NCI-H2029 (cell line): ENCODE results near the gene NDC1.

Experiments used
- DNase-seq: peaks from one replicate; lab custom pipeline; 2025; lab: John Stamatoyannopoulos, UW

Gene NDC1

DNA sequence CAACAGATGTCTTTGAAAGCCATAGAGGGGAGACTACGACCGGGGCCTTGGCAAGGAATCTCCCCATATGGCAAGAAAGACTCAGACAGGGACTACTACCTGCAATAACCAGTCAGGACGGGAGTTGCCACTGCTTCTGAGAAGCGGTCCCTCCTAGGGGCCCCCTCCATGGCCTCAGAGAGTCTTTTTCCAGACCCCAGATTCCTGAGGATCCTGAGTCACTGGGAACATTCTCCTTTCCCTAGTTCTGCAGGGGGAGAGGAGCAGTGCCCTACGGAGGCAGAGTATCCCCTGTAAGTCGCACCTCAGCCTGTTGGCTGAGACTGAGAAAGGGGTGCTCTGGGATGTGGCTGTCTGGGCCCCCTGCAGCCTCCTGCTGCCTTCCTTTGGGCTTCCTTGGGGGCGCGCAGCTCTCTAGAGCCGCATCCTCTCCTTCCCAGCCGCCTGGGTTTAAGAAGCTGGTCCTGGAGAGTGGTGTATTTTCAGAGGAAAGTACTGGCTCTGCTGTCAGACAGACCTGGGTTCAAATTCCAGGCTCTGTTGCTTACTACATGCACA lies 107.0 kb downstream of the NDC1 start:
- no peak for DNase-seq

DNA sequence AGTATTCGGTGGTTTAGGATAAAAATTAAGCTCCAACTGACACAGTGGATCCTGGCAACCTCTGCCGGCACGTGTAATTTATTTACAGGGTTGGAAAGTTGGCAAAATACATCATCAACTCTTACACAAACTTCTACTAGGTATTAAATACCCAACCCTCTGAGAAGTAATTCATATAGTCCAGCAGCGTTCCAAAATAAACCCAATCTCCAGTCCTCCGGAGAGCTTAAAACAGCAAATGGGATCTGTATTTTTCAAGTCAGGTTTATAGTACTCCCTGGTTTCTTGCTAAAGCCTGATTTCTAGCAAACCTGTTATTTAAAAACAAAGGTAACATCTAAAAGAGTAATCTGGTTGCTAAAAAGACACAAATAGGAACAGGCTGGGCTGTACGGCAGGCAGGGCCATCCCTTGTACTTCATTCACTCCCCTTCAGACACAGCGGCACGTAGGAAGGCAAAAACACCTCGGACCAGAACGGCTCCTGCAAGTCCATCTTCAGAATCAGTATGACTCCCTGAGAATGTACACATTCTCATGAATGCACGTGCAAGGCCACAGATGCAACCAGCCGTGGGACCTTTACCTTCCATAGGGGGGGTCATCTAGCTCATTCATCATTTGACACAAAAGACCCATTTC lies 107.8 kb downstream of the NDC1 start:
- DNase-seq = no peak

DNA sequence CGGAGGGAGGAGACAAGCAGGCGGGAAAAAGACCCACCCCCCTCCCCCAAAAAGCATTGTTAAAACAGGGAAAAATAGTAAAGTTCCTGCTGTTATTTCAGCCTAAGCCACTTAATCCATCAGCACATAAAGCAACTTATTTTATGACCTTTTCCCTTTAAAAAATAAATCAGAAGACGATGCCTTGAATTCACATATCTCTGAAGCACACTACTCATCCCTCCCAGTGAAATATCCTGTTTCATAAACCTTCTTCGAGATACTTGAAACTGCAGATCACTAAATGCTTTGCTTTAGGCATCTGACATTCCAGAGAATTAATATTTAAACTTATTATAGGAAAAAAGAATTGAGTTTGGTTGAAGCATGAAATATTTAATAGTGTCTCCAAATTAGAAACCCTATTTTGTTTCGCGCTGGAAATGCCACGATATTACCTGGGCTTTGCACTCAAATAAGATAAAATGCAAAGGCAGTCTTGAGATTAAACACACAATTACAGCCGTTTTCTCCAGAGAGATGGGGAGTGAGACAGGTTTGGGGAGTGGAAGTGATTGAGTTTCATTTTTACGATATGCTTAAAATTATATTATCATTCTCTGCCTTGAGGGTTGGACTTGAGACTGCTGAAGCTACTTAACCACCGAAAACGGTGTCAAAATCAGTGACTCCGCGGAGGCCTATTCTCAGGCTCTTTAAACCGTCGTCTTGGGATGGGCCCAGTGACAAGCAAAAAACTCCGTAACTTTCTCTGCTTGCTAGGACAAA lies 108.5 kb downstream of the NDC1 start:
- no peak for DNase-seq

DNA sequence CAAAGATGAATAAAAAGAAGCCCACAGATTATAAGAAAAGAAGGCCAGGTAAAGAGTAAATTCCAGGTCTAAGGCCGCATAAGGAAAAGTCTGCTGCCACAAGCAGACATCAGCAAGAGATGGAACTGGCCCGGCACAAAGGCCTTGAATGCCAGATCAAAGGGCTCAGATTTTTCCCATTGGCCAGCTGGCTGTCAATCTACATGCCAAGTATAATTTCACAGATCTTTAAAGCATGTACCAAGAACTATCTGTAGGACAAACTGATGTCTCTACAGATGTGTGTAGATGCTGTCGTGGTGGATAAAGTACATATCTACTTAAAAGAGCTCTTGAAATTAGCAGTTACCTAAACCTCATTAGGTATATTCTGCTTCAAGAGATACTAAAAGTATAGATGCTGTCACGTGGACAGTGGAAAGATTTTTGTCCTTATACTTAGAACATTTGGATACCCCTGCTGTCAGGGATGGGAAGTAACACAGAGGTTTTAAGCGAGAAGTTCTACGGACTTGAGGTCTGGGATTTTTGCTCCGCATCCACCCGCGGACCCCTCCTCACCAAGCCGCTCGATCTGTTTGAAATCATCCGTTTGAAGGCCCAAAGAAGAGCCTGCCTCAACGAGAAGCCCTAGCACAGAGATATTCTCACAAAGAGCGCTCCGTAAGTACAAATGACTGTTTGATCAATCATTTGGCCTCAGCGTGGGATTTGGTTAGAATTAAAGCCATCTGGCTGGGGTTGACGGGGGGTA lies 109.2 kb downstream of the NDC1 start:
- DNase-seq = no peak

DNA sequence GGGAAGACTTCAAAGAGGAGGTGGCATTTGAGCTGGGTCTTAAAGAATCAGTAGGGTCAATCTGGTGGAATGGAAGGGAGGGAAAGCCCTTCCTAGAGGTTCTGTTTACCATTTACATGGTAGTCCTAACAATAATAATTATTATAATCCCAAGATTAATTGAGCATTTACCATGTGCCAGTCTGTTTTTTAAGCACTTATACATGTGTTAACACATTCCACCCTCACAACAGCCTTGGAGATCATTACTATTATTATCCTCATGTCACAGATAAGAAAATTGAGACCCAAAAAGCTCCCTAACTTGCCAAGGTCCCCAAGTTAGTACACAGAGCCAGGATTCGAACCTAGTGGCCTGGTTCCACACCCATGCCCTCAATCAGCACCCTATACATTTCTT lies 109.9 kb downstream of the NDC1 start:
- no peak for DNase-seq

DNA sequence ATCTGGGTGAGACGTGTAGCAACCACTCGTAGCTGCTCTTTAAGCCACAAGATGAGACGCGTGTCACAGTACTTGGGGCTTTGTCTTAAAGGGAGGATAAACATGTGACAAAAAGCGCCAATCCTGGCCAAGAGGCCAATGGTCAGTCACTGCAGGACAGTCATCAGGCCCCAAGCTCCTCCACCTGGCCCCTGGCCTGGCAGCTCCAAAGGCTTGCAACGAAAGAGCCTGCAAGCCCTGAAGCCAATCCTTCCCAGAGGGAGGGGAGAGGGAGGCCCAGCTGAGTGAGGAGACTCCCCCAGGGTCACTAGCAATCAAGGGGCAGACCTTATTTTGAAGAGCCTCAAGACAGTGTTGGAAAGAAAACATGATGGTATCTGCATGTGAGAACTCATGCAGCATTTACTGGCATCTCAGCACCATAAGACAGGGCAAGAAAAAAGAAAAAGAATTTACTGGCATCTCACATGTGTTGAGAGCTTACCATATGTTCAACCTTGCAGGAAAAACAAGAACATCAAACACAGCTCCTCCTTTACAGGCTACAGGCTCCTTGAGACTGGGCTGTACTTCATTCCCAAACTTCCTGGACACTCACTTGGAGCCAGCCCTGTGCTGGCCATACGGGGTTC lies 110.5 kb downstream of the NDC1 start:
- no peak for DNase-seq

DNA sequence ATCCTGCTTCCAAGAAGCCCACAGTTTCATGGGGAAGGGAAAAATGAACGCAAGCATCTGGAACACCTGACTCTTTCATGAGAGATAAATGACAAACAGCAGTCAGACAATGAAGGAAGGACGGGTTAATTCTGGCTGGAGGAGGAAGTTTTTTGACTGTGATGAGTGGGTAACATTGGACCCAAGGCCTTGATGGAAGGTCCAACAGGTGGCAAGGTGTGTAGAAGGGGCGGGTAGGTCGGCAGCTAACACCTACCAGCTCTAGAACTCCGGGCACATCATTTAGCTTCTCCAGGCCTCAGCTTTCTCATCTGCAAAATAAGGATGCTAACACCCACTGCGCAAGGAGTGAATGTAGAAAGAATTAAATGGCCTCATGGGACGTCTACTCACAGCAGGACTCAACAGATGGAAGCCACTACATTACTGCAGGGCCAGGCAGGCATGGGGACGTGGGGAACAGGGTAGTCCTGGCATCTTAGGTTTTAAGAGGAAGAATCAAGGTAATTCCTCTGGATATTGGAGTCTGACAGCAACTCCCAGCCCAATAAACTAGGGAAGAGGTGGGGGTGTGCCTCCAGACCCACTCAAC lies 112.0 kb downstream of the NDC1 start:
- no peak for DNase-seq

DNA sequence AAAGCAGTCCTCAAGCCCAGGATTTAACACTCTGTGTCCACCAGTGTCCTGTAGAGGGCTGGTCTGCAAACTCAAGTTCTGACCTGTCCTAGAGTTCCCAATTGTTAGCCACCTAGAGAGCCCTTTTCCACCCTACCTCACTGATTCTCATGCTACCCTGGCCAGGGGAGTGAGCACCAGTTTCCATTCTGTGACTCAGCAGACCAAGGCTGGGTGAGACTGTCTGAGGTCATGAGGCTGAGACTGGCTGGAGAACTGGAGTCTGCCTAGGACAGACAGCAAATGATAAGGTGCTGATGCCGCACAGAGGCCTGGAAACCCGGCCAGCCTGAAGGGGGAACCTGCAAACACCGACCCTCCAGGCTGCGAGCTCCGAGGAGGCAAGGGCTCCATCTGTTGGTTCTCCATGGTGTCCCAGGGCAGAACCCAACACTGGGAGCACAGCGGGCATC lies 112.8 kb downstream of the NDC1 start:
- DNase-seq = no peak

DNA sequence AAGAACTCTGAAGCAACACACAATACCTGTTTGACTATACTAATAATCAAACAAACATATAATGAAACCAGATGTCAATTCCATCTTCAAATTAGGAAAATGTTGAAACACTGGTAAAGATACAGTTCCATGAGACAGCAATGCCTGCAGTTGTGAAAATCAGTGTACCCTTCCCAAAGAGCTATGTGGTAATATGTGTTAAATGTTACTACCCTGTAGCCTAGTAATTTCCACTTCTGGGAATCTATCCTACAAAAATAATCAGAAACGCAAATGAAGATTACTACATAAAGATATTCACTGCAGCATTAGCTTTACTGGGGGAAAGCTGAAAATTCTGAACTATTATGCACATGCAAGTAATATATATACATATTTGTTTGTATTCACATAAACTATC lies 116.1 kb downstream of the NDC1 start:
- no peak for DNase-seq

DNA sequence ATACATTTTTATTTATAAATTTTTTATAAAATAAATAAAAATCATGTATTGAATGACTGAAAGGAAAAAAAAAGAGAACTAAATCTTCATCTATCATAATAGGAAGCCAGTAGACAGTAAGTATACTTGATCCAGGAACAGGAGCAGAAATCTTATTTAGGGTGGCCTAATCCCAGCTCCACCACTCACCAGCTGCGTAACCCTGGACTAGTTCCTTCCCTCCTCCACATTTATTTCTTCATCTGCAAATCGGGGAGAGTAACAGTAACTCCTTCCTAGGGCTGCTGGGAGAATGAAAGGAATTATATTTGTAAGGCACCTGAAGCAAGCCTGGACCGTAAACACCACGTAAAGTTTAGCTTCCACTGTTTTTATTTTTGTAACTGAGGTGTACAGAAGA lies 117.0 kb downstream of the NDC1 start:
- DNase-seq = no peak

DNA sequence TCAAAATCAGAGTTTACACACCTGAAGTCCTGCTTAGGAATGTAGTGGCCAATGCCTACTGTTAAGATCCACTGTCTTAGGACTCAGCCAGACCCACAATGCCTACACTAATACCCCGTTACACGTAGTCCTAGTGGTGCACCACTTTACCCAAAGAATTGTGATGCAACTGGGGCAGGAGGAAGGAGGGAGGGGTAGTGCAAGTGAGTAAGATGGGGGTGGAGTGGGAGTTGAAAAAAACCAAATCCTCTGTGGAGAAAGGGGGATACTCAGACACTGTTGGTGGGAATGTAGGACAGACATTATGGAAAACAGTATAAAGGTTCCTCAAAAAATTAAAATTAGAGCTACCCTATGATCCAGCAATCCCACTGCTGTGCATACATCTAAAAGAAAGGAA lies 118.6 kb downstream of the NDC1 start:
- DNase-seq = no peak

DNA sequence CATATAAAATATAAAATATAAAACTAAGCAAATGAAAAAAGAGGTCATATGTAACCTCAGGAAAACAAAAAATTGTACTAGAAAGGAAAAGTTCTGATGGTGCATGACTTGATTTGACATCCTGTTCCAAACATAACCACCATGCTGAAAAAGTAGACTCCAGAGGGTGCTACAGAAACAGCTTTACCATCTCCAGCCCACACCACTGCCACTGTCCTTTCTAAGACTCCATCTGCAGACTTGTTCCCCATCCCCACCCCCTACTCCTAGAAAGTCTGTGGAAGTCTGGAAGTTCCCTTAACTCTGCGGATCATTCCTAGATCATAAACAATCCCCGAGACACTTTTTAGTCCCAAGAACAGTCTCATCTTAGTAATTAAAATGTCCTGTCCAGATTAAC lies 119.7 kb downstream of the NDC1 start:
- DNase-seq = no peak

DNA sequence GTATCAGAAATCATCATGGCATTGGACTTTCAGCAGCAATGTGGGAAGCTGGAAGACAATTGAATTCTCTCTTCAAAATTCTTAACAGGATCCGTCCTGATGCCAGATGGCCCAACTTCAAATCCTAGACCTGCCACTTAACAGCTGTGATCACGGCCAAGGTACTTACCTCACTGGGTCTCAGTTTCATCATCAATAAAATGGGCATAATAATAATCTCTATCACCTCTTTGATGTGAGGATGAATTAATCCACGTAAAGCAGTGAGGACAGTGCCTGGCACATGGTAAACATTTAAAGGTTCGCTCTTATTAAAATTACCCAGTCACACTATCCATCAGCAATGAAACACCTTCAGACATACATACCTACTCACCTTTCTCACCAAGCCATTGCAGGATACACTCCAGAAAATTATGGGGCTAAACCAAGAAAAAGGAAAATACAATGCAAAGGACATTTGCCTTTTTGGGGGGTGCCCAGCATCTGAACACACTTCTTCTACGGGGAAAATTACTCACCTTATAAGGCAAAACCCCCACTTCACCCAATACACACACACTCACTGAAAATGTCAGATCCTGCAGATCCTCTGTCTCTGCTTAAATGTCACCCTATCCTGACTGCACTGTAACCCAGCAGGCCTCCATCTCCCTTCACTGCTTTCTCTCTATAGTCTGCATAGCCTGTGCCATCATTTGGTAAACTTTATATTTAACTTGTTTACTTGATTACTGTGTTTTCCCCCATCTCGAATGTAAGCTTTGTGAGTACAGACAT lies 120.9 kb downstream of the NDC1 start:
- DNase-seq = no peak

DNA sequence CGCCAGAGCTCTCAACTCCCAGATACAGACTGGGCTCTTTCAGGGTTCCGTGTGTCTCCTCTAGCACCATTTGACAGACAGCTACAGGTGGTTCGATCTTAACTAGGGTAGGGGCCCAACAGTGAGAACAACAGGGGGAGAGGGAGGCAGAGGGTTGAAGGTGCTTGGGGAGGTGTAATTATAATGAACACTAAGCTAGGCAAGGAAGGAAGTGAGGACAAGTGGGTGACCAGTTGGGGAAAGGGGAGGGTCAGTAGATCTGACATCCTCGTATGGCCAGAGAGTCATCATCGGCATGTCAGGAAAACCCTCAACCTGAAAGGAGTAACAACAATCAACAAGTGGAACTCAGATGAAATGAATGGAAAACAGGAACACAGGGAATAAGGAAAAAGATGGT lies 121.9 kb downstream of the NDC1 start:
- no peak for DNase-seq

DNA sequence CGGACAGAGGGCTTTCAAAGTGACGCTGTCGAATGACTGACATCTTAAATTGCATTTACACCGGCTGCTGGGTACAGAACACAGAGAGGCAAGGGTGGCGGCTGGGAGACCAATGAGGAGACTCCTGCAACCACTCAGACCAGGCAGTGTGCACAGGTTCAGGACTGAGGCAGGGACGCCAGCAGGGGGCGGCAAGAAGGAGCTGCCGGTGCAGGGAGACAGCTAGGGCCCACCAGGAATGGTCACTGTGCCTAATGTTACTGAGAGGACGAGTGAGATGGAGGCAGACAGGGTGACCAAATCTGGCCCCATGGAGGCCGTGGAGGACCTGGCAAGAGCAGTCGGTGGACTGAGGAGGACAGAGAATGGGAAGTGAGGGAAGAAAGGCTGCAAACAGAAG lies 122.6 kb downstream of the NDC1 start:
- DNase-seq = no peak
